Heart right ventricle (tissue), 16 donors: Measurements from ENCODE around the gene TRIM46. TPM values are rescaled to one million over a fixed set of nuclear protein-coding genes. Genes with fewer than 3 reads are reported as not detected.
"Not testable (repeated sequence)": the region's sequence is repeated elsewhere in the genome, so short reads cannot be mapped to it uniquely, and the experiment has no call there.

Experiments
- ATAC-seq, 8 donors: fragments of 200-7000 bp; cut with Tn5 transposase; one replicate each; pipeline ENCODE4 v1.9.1; 2020; ENCODE audit warnings: mild to moderate bottlenecking in 8 of 8, moderate library complexity in 8 of 8, moderate number of reproducible peaks in 1 of 8
- DNase-seq, 2 donors: peaks; one replicate each; pipeline ENCODE4 v3.0.0-alpha.2; 2020
- H3K27ac ChIP-seq, 10 donors: fragments of 200-600 bp; sonication (generic) in 2 of 10; one replicate each; pipeline versions ENCODE4 v1.5.0 to v1.8.0; 2020 to 2022; ENCODE audit warnings: mild to moderate bottlenecking in 3 of 10
- H3K27me3 ChIP-seq, 7 donors: fragments of 200-600 bp; one replicate each; pipeline ENCODE4 v1.8.0; 2021 to 2022; ENCODE audit warnings: mild to moderate bottlenecking in 2 of 7
- H3K36me3 ChIP-seq, 9 donors: fragments of 200-600 bp; sonication (generic) in 1 of 9; one replicate each; pipeline versions ENCODE4 v1.5.0 to v1.8.0; 2020 to 2022; ENCODE audit warnings: mild to moderate bottlenecking in 2 of 9
- H3K4me1 ChIP-seq, 9 donors: fragments of 200-600 bp; sonication (generic) in 1 of 9; one replicate each; pipeline versions ENCODE4 v1.5.0 to v1.8.0; 2020 to 2022; ENCODE audit warnings: mild to moderate bottlenecking in 4 of 9
- H3K4me3 ChIP-seq, 10 donors: fragments of 200-600 bp; sonication (generic) in 2 of 10; one replicate each; pipeline versions ENCODE4 v1.5.0 to v1.8.0; 2020 to 2022; ENCODE audit warnings: mild to moderate bottlenecking in 7 of 10, moderate library complexity in 2 of 10
- H3K9me3 ChIP-seq, 11 donors: fragments of 200-600 bp in 10 of 11; sonication (generic) in 2 of 11; one replicate each; pipeline versions ENCODE4 v1.5.0 to v1.8.0; 2013 to 2022; ENCODE audit warnings: mild to moderate bottlenecking in 2 of 11, control low read depth in 1 of 11, moderate library complexity in 1 of 11
- CTCF ChIP-seq, 9 donors: fragments of 200-600 bp; sonication (generic) in 2 of 9; IDR thresholded peaks; one replicate each; pipeline versions ENCODE4 v1.5.0 to v1.8.0; 2021 to 2022; ENCODE audit warnings: antibody characterized with exemption in 9 of 9, mild to moderate bottlenecking in 5 of 9, moderate library complexity in 1 of 9
- WGBS, 2 donors: extraction: QIAGEN DNeasy Blood & Tissue Kit; methylation state at CpG; one replicate each; pipeline ENCODE4 v1.1.7; 2013; ENCODE audit warnings: inconsistent platforms in 1 of 2; 5-methylcytosine and 5-hydroxymethylcytosine counted together
- intact Hi-C, 10 donors: fragments of 100-400 bp; cut with DNase I; formaldehyde crosslinking; loops; one replicate each; pipeline versions ENCODE4 v1.11.1 to v1.14.2; 2022
- polyA plus RNA-seq, 2 donors: library from polyadenylated mRNA; stranded (reverse); fragments of 200-250 nt; gene quantifications; one replicate each; pipeline ENCODE4 v1.2.3, GENCODE V29; 2013
- total RNA-seq, 10 donors: library from RNA; stranded (reverse); fragmentation: NEBNext Ultra II Directional in 3 of 10; extraction: Animal tissue kit (Norgen Biotek cat#: 25700) in 3 of 10; gene quantifications; one replicate each; pipeline versions ENCODE4 v1.2.1 to v1.2.4, GENCODE V29; 2021 to 2023
- donor health status: Arrhythmogenic right ventricular cardiomyopathy.
- donor health status: ischemic (EF 13 %, LVEDD 7.1; RV severe dilation, severe dysfunction).
- donor health status: healthy with polysubstance abuse.
- donor health status: DM: no; HTN: yes; CAD: no.
- donor health status: DM: no; HTN: no; CAD: no.
- donor health status: ischemic (EF 25% LVEDD 6.9; RV normal size, moderate dysfunction).
- donor health status: ischemic (EF 25% LVEDD 5.7; RV mildly dilated, moderate dysfunction).
- donor health status: healthy.
- donor health status: DM: yes; HTN: yes; CAD: no.
- donor health status: Ischemic cardiomyopathy.
- donor health status: ischemic (EF 35%, LVEDD 5.7; RV mildly dilated, moderate dysfunction).
- donor health status: nonischemic (EF 11% LVEDD 7.7; RV severe dilation, severe dysfunction).
- donor health status: DM: yes; HTN: yes; CAD: no.
- donor health status: PGD.
- donor health status: ischemic (EF 29% LVEDD 5.4; RV normal size, mild dysfunction).
- donor health status: nonischemic (EF 23%, LVEDD 6.1; RV moderate dilation, normal function).

The TRIM46 gene
- total and polyA plus RNA-seq, 12 donors: 0.04 to 0.35 (median 0.09) TPM; not detected in 8

GRCh38 chr1:155145491-155145890, 28.2 kb upstream of the TRIM46 start:
- intact Hi-C loops: no loop called here
- H3K36me3 ChIP-seq: no peaks in the 10 kb centered on the region
- 87 to 88% methylated on average over 3 of the region's 3 CpGs for WGBS, 2 donors
- no peak for ATAC-seq
- peaks cover 0 to 3% (median 0%) of the 10 kb centered on the region in 9 donors for H3K4me1 ChIP-seq
- no peak overlapping the region for H3K4me3 ChIP-seq
- peaks cover 0 to 4% (median 0%) of the 10 kb centered on the region in 7 donors for H3K27me3 ChIP-seq
- TF ChIP-seq CTCF (IDR thresholded peaks at IDR 0.05): peak in 1 of 9 donors; percentile 8
- DNase-seq: no peak
- H3K9me3 ChIP-seq: no peaks in the 10 kb centered on the region
- H3K27ac ChIP-seq: no peak overlapping the region

- H3K4me3 ChIP-seq, DNase-seq, H3K9me3 ChIP-seq, H3K36me3 ChIP-seq, ATAC-seq, H3K4me1 ChIP-seq, intact Hi-C loops, H3K27ac ChIP-seq, H3K27me3 ChIP-seq: not testable (repeated sequence)
- 57 to 69% methylated on average over 3 of the region's 3 CpGs for WGBS, 2 donors
These were observed 17.5 kb upstream of the TRIM46 start for GRCh38 chr1:155155996-155156643.

GRCh38 chr1:155158991-155159390, 14.7 kb upstream of the TRIM46 start:
- Histone ChIP-seq H3K36me3 (no peaks in the 10 kb centered on the region), H3K4me3 (no peak overlapping the region), H3K27ac (no peak overlapping the region), H3K27me3 (no peaks in the 10 kb centered on the region), H3K4me1 (no peaks in the 10 kb centered on the region), H3K9me3 (no peaks in the 10 kb centered on the region)
- intact Hi-C loops: no loop called here
- no peak for DNase-seq
- ATAC-seq: no peak
- 79 to 88% methylated on average over 1 of the region's 1 CpG for WGBS, 2 donors
- no peak for TF ChIP-seq CTCF (IDR thresholded peaks at IDR 0.05)

- Histone ChIP-seq H3K27ac (no peak overlapping the region), H3K36me3 (no peaks in the 10 kb centered on the region), H3K27me3 (no peaks in the 10 kb centered on the region), H3K4me3 (no peak overlapping the region), H3K9me3 (peaks cover 0 to 8% (median 0%) of the 10 kb centered on the region in 11 donors), H3K4me1 (peaks cover 0 to 5% (median 0%) of the 10 kb centered on the region in 9 donors)
- ATAC-seq (no peak), DNase-seq (no peak)
- intact Hi-C loops: no loop called here
- 80% methylated on average over 8 of the region's 8 CpGs for WGBS, 2 donors
- TF ChIP-seq CTCF (IDR thresholded peaks at IDR 0.05): no peak
These were observed 13.5 kb upstream of the TRIM46 start for GRCh38 chr1:155160128-155160527.

- WGBS, 2 donors: 97% methylated on average over 6 of the region's 6 CpGs
- ATAC-seq, DNase-seq, H3K36me3 ChIP-seq, H3K4me3 ChIP-seq, intact Hi-C loops, H3K9me3 ChIP-seq, H3K27ac ChIP-seq: not testable (repeated sequence)
- Histone ChIP-seq H3K27me3 (peaks cover 0 to 14% (median 0%) of the 10 kb centered on the region in 7 donors), H3K4me1 (peaks cover 8 to 30% (median 23%) of the 10 kb centered on the region in 9 donors)
These were observed 11.0 kb upstream of the TRIM46 start for GRCh38 chr1:155162631-155163030.

GRCh38 chr1:155163785-155164184, 9.9 kb upstream of the TRIM46 start:
- peaks cover 0 to 15% (median 0%) of the 10 kb centered on the region in 7 donors for H3K27me3 ChIP-seq
- not testable (repeated sequence) for ATAC-seq

DNA sequence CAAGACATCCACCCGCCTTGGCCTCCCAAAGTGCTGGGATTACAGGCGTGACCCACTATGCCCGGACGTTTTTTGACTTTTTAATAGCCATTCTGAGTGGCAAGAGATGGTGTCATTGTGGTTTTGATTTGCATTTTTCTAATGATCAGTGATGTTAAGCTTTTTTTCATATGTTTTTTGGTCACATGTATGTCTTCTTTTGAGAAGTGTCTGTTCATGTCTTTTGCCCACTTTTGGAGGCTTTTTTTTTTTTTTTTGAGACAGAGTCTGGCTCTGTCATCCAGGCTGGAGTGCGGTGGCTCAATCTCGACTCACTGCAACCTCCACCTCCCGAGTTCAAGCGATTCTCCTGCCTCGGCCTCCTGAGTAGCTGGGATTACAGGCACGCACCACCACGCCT, 9.0 kb upstream of the TRIM46 start:
- not testable (repeated sequence) for H3K4me3 ChIP-seq, H3K9me3 ChIP-seq, ATAC-seq, DNase-seq
- 98 to 99% methylated on average over 11 of the region's 11 CpGs for WGBS, 2 donors
- Histone ChIP-seq H3K4me1 (peaks cover 8 to 33% (median 25%) of the 10 kb centered on the region in 9 donors), H3K27ac (peak overlapping the region in 1 of 10 donors; percentile 87), H3K27me3 (peaks cover 0 to 15% (median 0%) of the 10 kb centered on the region in 7 donors), H3K36me3 (peaks cover 0 to 12% (median 9%) of the 10 kb centered on the region in 9 donors)
- intact Hi-C loops: loop anchor here in 4 of 10 donors (2.0 to 5.0 kb wide), 2 partner anchors 37 to 72 kb away; partner anchors contain the start of gene EFNA1 (in 3 of the 4)

More at GRCh38 chr1:155163785-155164184, 9.9 kb upstream of the TRIM46 start:
- WGBS, 2 donors: 94 to 96% methylated on average over 4 of the region's 4 CpGs
- peaks cover 8 to 33% (median 25%) of the 10 kb centered on the region in 9 donors for H3K4me1 ChIP-seq
- not testable (repeated sequence) for H3K36me3 ChIP-seq, H3K4me3 ChIP-seq, H3K27ac ChIP-seq, DNase-seq, H3K9me3 ChIP-seq
- intact Hi-C loops: loop anchor here in 1 of 10 donors (2.0 kb wide), 1 partner anchor 71 kb away; no protein-coding TSS in a partner anchor
